Sigmoid colon (tissue), 4 donors: ENCODE results near the gene ITGA2.

ENCODE experiments used
- EP300 ChIP-seq, 4 donors: sonication (generic); formaldehyde crosslinking; IDR thresholded peaks; one replicate each; pipeline ENCODE4 v1.6.1; 2017; ENCODE audit warnings: antibody characterized with exemption in 4 of 4
- POLR2A ChIP-seq, 2 donors: fragments of 450-650 bp; IDR thresholded peaks; one replicate each; pipeline ENCODE4 v1.6.1; 2016; ENCODE audit warnings: antibody characterized with exemption in 2 of 2, mild to moderate bottlenecking in 2 of 2, moderate library complexity in 2 of 2
- POLR2AphosphoS5 ChIP-seq, 4 donors: sonication (generic); formaldehyde crosslinking; IDR thresholded peaks; one replicate each; pipeline ENCODE4 v1.6.1; 2017; ENCODE audit warnings: antibody characterized with exemption in 4 of 4
- TF ChIP-seq, protein P1 (sequence below), 4 experiments: fragments of 450-650 bp in 3 of 4; fragments of 200-600 bp in 1 of 4; IDR thresholded peaks; one replicate each; pipeline ENCODE4 v1.5.1; 2016 to 2019; ENCODE audit warnings: antibody characterized with exemption in 4 of 4, mild to moderate bottlenecking in 3 of 4, moderate library complexity in 2 of 4

DNA sequence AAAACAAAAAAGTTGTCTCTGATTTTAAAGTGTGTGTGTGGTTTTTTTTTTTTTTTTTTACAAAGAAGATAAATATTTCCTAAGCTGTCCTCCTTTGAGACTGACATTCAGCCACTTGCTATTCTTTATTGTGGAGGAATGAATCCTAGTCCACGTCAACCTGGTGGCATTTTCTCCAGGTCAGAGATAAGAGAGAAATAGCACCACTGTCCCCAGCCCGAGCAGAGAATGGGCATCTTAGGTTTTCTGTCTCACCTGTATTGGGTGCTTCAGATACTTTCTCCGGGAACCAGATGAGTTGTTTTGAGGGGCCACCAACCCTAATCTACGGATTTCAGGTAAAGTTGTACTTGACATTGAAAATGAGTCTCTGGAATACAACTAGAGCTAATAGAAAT, 1.4 kb downstream of the ITGA2 start:
- TF ChIP-seq, protein P1, sequence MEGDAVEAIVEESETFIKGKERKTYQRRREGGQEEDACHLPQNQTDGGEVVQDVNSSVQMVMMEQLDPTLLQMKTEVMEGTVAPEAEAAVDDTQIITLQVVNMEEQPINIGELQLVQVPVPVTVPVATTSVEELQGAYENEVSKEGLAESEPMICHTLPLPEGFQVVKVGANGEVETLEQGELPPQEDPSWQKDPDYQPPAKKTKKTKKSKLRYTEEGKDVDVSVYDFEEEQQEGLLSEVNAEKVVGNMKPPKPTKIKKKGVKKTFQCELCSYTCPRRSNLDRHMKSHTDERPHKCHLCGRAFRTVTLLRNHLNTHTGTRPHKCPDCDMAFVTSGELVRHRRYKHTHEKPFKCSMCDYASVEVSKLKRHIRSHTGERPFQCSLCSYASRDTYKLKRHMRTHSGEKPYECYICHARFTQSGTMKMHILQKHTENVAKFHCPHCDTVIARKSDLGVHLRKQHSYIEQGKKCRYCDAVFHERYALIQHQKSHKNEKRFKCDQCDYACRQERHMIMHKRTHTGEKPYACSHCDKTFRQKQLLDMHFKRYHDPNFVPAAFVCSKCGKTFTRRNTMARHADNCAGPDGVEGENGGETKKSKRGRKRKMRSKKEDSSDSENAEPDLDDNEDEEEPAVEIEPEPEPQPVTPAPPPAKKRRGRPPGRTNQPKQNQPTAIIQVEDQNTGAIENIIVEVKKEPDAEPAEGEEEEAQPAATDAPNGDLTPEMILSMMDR (IDR thresholded peaks at IDR 0.05): no peak
- TF ChIP-seq POLR2A (IDR thresholded peaks at IDR 0.05): no peak
- no peak for TF ChIP-seq EP300 (IDR thresholded peaks at IDR 0.05)
- TF ChIP-seq POLR2AphosphoS5 (IDR thresholded peaks at IDR 0.05): no peak
